IMR-90 (cell line): ENCODE measurements around the gene NUP98. TPM values are rescaled to one million over a fixed set of nuclear protein-coding genes. Genes with fewer than 3 reads are reported as not detected.
A peak's percentile ranks its signal among the peaks of the same experiment; 100 is the strongest.

Experiments used
- ATAC-seq: fragments of 200-7000 bp; cut with Tn5 transposase; 2 replicates; pipeline ENCODE4 v1.9.1; 2020; ENCODE audit warnings: low read depth, mild to moderate bottlenecking, moderate library complexity
- BruUV-seq: library from RNA; stranded (reverse); fragments of 400-500 nt; replicated peaks from 2 replicates; lab custom pipeline; 2021; lab: Mats Ljungman, UMichigan
- CTCF ChIA-PET: fragments of 300-600 bp; formaldehyde crosslinking; extraction: SDS; loops from one replicate; lab custom pipeline; 2021; ENCODE audit warnings: antibody characterized with exemption; lab: Yijun Ruan, JAX
- POLR2A ChIA-PET: fragments of 300-600 bp; sonication (Branson Sonifier 250); formaldehyde crosslinking; loops from one replicate; lab custom pipeline; 2022; ENCODE audit warnings: antibody characterized with exemption; ENCODE audit not compliant: unreplicated experiment; lab: Charles Lee
- DNase-seq: peaks from one replicate; pipeline ENCODE4 v3.0.0; 2013
- H2AFZ ChIP-seq: replicated peaks from 2 replicates; pipeline ENCODE3; 2013; ENCODE audit warnings: low read length, mild to moderate bottlenecking; ENCODE audit not compliant: poor library complexity
- H2AK5ac ChIP-seq: 2 replicates; pipeline ENCODE4 v1.6.1; 2013; ENCODE audit warnings: low read depth, low read length, inconsistent platforms
- H2AK9ac ChIP-seq: replicated peaks from 2 replicates; pipeline ENCODE3; 2013; ENCODE audit warnings: mild to moderate bottlenecking, low read depth, low read length, moderate library complexity; ENCODE audit not compliant: poor library complexity
- H2BK120ac ChIP-seq: 2 replicates; pipeline ENCODE4 v1.6.1; 2013; ENCODE audit warnings: low read depth, low read length, inconsistent platforms
- H2BK15ac ChIP-seq: 3 replicates; pipeline ENCODE4 v1.6.1; 2013; ENCODE audit warnings: low read depth, low read length, inconsistent platforms
- H2BK20ac ChIP-seq: 2 replicates; pipeline ENCODE4 v1.6.1; 2013; ENCODE audit warnings: low read depth, mild to moderate bottlenecking, inconsistent platforms, low read length, moderate library complexity
- H2BK5ac ChIP-seq: 2 replicates; pipeline ENCODE4 v1.6.1; 2013; ENCODE audit warnings: mild to moderate bottlenecking, low read depth, low read length, inconsistent platforms; ENCODE audit not compliant: poor library complexity, severe bottlenecking
- H3K14ac ChIP-seq: replicated peaks from 2 replicates; pipeline ENCODE4 v1.6.1; 2013; ENCODE audit warnings: low read depth, low read length, inconsistent platforms
- H3K18ac ChIP-seq: 2 replicates; pipeline ENCODE4 v1.6.1; 2013; ENCODE audit warnings: low read depth, low read length, control low read depth
- H3K23ac ChIP-seq: 2 replicates; pipeline ENCODE4 v1.6.1; 2013; ENCODE audit warnings: low read depth, low read length, inconsistent platforms
- H3K27ac ChIP-seq: 2 replicates; pipeline ENCODE4 v1.5.1; 2013; ENCODE audit warnings: mild to moderate bottlenecking, control low read depth, low read length; ENCODE audit not compliant: insufficient read depth
- H3K27me3 ChIP-seq: 2 replicates; pipeline ENCODE4 v1.6.1; 2013; ENCODE audit warnings: low read length; ENCODE audit not compliant: control insufficient read depth, insufficient read depth
- H3K36me3 ChIP-seq: 2 replicates; pipeline ENCODE4 v1.6.1; 2013; ENCODE audit warnings: low read length, mixed read lengths; ENCODE audit not compliant: control insufficient read depth, insufficient read depth
- H3K4ac ChIP-seq: 2 replicates; pipeline ENCODE4 v1.6.1; 2013; ENCODE audit warnings: low read depth, low read length, inconsistent platforms
- H3K4me1 ChIP-seq: 2 replicates; pipeline ENCODE4 v1.6.1; 2013; ENCODE audit warnings: low read length, mixed read lengths; ENCODE audit not compliant: control insufficient read depth, insufficient read depth
- H3K4me2 ChIP-seq: 2 replicates; pipeline ENCODE4 v1.6.1; 2013; ENCODE audit warnings: low read depth, mild to moderate bottlenecking, control low read depth, low read length, moderate library complexity
- H3K4me3 ChIP-seq: 2 replicates; pipeline ENCODE4 v1.5.1; 2013; ENCODE audit warnings: low read depth, mild to moderate bottlenecking, control low read depth, low read length, moderate library complexity; ENCODE audit not compliant: insufficient read depth
- H3K56ac ChIP-seq: 2 replicates; pipeline ENCODE4 v1.6.1; 2013; ENCODE audit warnings: low read length, inconsistent platforms; ENCODE audit not compliant: insufficient read depth; ENCODE audit errors: extremely low read depth
- H3K79me1 ChIP-seq, 2 experiments: 2 replicates each; pipeline ENCODE4 v1.6.1; 2013; ENCODE audit warnings: low read length in 2 of 2, inconsistent platforms in 1 of 2, low read depth in 1 of 2
- H3K9ac ChIP-seq: 2 replicates; pipeline ENCODE4 v1.6.1; 2013; ENCODE audit warnings: low read depth, low read length, control low read depth
- H3K9me1 ChIP-seq: 2 replicates; pipeline ENCODE4 v1.6.1; 2013; ENCODE audit warnings: low read length, inconsistent platforms; ENCODE audit not compliant: insufficient read depth
- H3K9me3 ChIP-seq: 2 replicates; pipeline ENCODE4 v1.6.1; 2013; ENCODE audit warnings: low read length; ENCODE audit not compliant: control insufficient read depth, insufficient read depth
- H4K20me1 ChIP-seq: 2 replicates; pipeline ENCODE4 v1.6.1; 2013; ENCODE audit warnings: low read length, inconsistent platforms; ENCODE audit not compliant: insufficient read depth
- H4K5ac ChIP-seq: 2 replicates; pipeline ENCODE4 v1.6.1; 2013; ENCODE audit warnings: mild to moderate bottlenecking, low read depth, low read length, control low read depth
- H4K8ac ChIP-seq, 2 experiments: 2 replicates each; pipeline ENCODE4 v1.6.1; 2013; ENCODE audit warnings: low read depth in 2 of 2, low read length in 2 of 2, control low read depth in 1 of 2, inconsistent platforms in 1 of 2
- H4K91ac ChIP-seq: 2 replicates; pipeline ENCODE4 v1.6.1; 2013; ENCODE audit warnings: low read depth, low read length, inconsistent platforms; ENCODE audit not compliant: insufficient read depth
- BHLHE40 ChIP-seq: fragments of 150-350 bp; IDR thresholded peaks from 2 replicates; pipeline ENCODE4 v1.6.1; 2016; ENCODE audit warnings: mild to moderate bottlenecking, low read depth, low read length
- MAZ ChIP-seq: IDR thresholded peaks from 2 replicates; pipeline ENCODE4 v1.6.1; 2012; ENCODE audit warnings: low read depth, mild to moderate bottlenecking, low read length, improper control_type of control experiment, moderate library complexity, borderline replicate concordance
- NFE2L2 ChIP-seq: fragments of 150-350 bp; IDR thresholded peaks from 2 replicates; pipeline ENCODE4 v1.6.1; 2016; ENCODE audit warnings: low read depth, mild to moderate bottlenecking, low read length
- RAD21 ChIP-seq: IDR thresholded peaks from 2 replicates; pipeline ENCODE4 v1.6.1; 2012; ENCODE audit warnings: low read length, improper control_type of control experiment
- RCOR1 ChIP-seq: IDR thresholded peaks from 2 replicates; pipeline ENCODE4 v1.6.1; 2012; ENCODE audit warnings: mild to moderate bottlenecking, low read length, improper control_type of control experiment; ENCODE audit not compliant: insufficient replicate concordance
- RFX5 ChIP-seq: IDR thresholded peaks from 2 replicates; pipeline ENCODE4 v1.8.0; 2012; ENCODE audit warnings: low read depth, mild to moderate bottlenecking, low read length, moderate library complexity
- SMC3 ChIP-seq: fragments of 150-350 bp; IDR thresholded peaks from 2 replicates; pipeline ENCODE4 v1.6.1; 2016; ENCODE audit warnings: low read depth, mild to moderate bottlenecking, antibody characterized with exemption, low read length, moderate library complexity
- USF2 ChIP-seq: fragments of 150-350 bp; IDR thresholded peaks from 2 replicates; pipeline ENCODE4 v1.6.1; 2017; ENCODE audit warnings: mild to moderate bottlenecking, antibody characterized with exemption, low read length, low read depth
- WGBS, 2 experiments: methylation state at CpG; one replicate each; pipeline versions ENCODE4 v1.1.5 to v1.1.7; 2013; ENCODE audit warnings: missing lambda C conversion rate in 2 of 2; ENCODE audit not compliant: insufficient read length in 1 of 2; ENCODE audit errors: extremely low coverage in 2 of 2; 5-methylcytosine and 5-hydroxymethylcytosine counted together
- dilution Hi-C: fragments of 300-500 bp; cut with HindIII; formaldehyde crosslinking; loops from one replicate; pipeline ENCODE4 v1.14.3; 2018; ENCODE audit warnings: low sequenced_read_pairs; ENCODE audit not compliant: unreplicated experiment
- in situ Hi-C: fragments of 300-500 bp; cut with MboI; formaldehyde crosslinking; loops from 3 replicates; pipeline ENCODE4 v1.14.3; 2019; ENCODE audit warnings: low sequenced_read_pairs, inconsistent platforms, mixed read lengths
- intact Hi-C: fragments of 100-400 bp; cut with micrococcal nuclease; formaldehyde crosslinking; loops from 2 replicates; pipeline ENCODE4 v1.10.0; 2022
- polyA plus RNA-seq, 3 experiments: library from polyadenylated mRNA; depleted of rRNA; stranded (reverse); fragments of >200 nt; gene quantifications; 2 replicates each; pipeline ENCODE4 v1.2.3, GENCODE V29; 2012; ENCODE audit warnings: low replicate concordance in 1 of 3
- total RNA-seq: library from RNA; depleted of rRNA; stranded (reverse); fragments of >200 nt; gene quantifications from 2 replicates; pipeline ENCODE4 v1.2.3, GENCODE V29; 2012
- TF ChIP-seq, protein P1 (sequence below): conservative IDR thresholded peaks from 2 replicates; pipeline ENCODE4 v1.5.1; 2012; ENCODE audit warnings: mild to moderate bottlenecking, low read depth, low read length, improper control_type of control experiment
- TF ChIP-seq, protein P2 (sequence below): fragments of 150-350 bp; IDR thresholded peaks from 2 replicates; pipeline ENCODE4 v1.6.1; 2016; ENCODE audit warnings: low read depth, mild to moderate bottlenecking, low read length, moderate library complexity, borderline replicate concordance

The NUP98 gene
- total and polyA plus RNA-seq, 2 of the 4 experiments (the other 2 are of a cell fraction): 103 to 138 TPM

GRCh38 chr11:3686751-3687150, 110.6 kb downstream of the NUP98 start:
- H3K4me1 ChIP-seq: peaks cover 3% of the 10 kb centered on the region; the same call in 1 of the 2 replicates
- DNase-seq (peak; percentile 35), ATAC-seq (no peak)
- H3K18ac ChIP-seq: no peak overlapping the region
- no peak overlapping the region for H4K8ac ChIP-seq
- no peak overlapping the region for H4K5ac ChIP-seq
- no peak overlapping the region for H3K23ac ChIP-seq
- no peak overlapping the region for H2AFZ ChIP-seq
- H3K36me3 ChIP-seq: peaks cover 50% of the 10 kb centered on the region
- H3K4me3 ChIP-seq: no peak overlapping the region
- TF ChIP-seq, protein P1, sequence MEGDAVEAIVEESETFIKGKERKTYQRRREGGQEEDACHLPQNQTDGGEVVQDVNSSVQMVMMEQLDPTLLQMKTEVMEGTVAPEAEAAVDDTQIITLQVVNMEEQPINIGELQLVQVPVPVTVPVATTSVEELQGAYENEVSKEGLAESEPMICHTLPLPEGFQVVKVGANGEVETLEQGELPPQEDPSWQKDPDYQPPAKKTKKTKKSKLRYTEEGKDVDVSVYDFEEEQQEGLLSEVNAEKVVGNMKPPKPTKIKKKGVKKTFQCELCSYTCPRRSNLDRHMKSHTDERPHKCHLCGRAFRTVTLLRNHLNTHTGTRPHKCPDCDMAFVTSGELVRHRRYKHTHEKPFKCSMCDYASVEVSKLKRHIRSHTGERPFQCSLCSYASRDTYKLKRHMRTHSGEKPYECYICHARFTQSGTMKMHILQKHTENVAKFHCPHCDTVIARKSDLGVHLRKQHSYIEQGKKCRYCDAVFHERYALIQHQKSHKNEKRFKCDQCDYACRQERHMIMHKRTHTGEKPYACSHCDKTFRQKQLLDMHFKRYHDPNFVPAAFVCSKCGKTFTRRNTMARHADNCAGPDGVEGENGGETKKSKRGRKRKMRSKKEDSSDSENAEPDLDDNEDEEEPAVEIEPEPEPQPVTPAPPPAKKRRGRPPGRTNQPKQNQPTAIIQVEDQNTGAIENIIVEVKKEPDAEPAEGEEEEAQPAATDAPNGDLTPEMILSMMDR: no peak
- TF ChIP-seq MAZ (no peak), NFE2L2 (no peak), USF2 (no peak), RFX5 (no peak), BHLHE40 (no peak), RAD21 (no peak), SMC3 (no peak), RCOR1 (no peak)
- TF ChIP-seq, protein P2, sequence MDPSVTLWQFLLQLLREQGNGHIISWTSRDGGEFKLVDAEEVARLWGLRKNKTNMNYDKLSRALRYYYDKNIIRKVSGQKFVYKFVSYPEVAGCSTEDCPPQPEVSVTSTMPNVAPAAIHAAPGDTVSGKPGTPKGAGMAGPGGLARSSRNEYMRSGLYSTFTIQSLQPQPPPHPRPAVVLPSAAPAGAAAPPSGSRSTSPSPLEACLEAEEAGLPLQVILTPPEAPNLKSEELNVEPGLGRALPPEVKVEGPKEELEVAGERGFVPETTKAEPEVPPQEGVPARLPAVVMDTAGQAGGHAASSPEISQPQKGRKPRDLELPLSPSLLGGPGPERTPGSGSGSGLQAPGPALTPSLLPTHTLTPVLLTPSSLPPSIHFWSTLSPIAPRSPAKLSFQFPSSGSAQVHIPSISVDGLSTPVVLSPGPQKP: no peak
- no peak overlapping the region for H3K27ac ChIP-seq
- no peak overlapping the region for H3K4ac ChIP-seq
- H2BK120ac ChIP-seq: no peak overlapping the region
- H3K79me1 ChIP-seq: peaks cover 7 to 17% of the 10 kb centered on the region in 2 experiments; a peak in 3 of 4 replicates
- H3K9ac ChIP-seq: no peak overlapping the region
- dilution Hi-C loops: no loop called here
- in situ Hi-C loops: no loop called here
- no peak overlapping the region for H3K56ac ChIP-seq
- CTCF ChIA-PET: no interaction called here
- H4K20me1 ChIP-seq: 0 out of 2 replicates have a peak, but pooled peaks cover 2% of the 10 kb centered on the region
- no peak overlapping the region for H2BK5ac ChIP-seq
- no CpG with 5 or more reads among the region's 4 CpGs for WGBS, 2 experiments
- H3K9me1 ChIP-seq: peaks cover 4% of the 10 kb centered on the region
- no peak overlapping the region for H2BK20ac ChIP-seq
- no peak overlapping the region for H2AK5ac ChIP-seq
- H3K14ac ChIP-seq: no peak overlapping the region
- no peak overlapping the region for H2BK15ac ChIP-seq
- no TSS peak for BruUV-seq
- H2AK9ac ChIP-seq: no peak overlapping the region
- intact Hi-C loops: no loop called here
- no peaks in the 10 kb centered on the region for H3K9me3 ChIP-seq
- H4K91ac ChIP-seq: no peak overlapping the region
- no peaks in the 10 kb centered on the region for H3K27me3 ChIP-seq
- POLR2A ChIA-PET: no interaction called here
- H3K4me2 ChIP-seq: no peak overlapping the region
